Measurements from ENCODE around the gene RUBCN.
A peak's percentile ranks its signal among the peaks of the same experiment; 100 is the strongest.

The RUBCN gene

DNA sequence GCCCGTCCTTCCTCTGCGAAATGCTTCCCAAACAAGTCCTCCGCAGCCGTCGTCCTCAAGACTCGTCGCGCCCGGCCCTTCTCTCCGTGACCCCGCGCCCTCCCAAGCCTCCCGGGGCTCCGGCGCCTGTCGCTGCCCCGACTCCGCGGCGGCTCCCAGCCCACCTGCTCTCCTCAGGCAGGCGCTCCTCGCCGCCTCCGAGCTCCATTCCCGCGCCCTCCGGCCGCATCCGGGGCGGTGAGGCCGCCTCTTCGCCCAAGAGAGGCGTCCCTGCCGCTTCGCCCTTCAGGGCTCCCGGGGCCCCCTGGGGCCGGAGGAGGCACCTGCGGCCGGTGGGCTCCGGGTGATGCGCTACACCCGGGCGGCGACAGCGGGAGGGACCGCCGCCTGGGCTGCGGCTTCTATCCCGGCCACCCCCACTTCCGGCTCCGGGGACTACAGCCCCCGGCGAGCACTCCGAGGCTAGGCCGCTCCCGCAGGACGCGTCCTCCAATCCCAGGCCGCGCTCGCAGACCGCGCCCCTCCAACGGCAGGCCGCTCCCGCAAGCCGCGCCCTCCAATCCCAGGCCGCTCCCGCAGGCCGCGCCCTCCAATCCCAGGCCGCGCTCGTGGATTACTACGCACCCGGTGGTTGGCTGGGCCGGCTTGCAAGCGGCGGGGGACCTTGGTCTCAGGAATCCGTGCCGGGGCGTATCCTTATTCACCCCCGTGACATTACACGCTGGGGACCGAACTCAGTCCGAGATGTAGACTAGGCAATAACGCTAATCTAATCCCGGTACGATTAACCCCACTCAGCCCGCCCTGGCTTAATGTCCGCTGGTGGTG is at the start of gene RUBCN:
Gene RUBCN, minus strand, starts transcription at position 414 of the 828 bp plus-strand sequence. Its CDS starts 185 bp downstream, at position 229.
- H3K27me3 ChIP-seq (replicated peaks; ENCODE audit: control insufficient read depth, insufficient read depth, low read length): no peaks in the 10 kb centered on the region
- peak within 1 kb of the TSS; percentile 98 for H3K4me3 ChIP-seq (replicated peaks; ENCODE audit: low read depth, low read length)
- H3K36me3 ChIP-seq (ENCODE audit: control insufficient read depth, insufficient read depth, low read length): no peaks in the 10 kb centered on the region
- TF ChIP-seq, protein P1, sequence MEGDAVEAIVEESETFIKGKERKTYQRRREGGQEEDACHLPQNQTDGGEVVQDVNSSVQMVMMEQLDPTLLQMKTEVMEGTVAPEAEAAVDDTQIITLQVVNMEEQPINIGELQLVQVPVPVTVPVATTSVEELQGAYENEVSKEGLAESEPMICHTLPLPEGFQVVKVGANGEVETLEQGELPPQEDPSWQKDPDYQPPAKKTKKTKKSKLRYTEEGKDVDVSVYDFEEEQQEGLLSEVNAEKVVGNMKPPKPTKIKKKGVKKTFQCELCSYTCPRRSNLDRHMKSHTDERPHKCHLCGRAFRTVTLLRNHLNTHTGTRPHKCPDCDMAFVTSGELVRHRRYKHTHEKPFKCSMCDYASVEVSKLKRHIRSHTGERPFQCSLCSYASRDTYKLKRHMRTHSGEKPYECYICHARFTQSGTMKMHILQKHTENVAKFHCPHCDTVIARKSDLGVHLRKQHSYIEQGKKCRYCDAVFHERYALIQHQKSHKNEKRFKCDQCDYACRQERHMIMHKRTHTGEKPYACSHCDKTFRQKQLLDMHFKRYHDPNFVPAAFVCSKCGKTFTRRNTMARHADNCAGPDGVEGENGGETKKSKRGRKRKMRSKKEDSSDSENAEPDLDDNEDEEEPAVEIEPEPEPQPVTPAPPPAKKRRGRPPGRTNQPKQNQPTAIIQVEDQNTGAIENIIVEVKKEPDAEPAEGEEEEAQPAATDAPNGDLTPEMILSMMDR (IDR thresholded peaks at IDR 0.05; ENCODE audit: insufficient read depth, low read length, poor library complexity, severe bottlenecking): no peak
- DNase-seq (ENCODE audit: extremely low read depth, insufficient read length): peak; percentile 99

- DNase-seq (ENCODE audit: extremely low read depth, insufficient read length): no peak
- H3K36me3 ChIP-seq (ENCODE audit: control insufficient read depth, insufficient read depth, low read length): peaks cover 8% of the 10 kb centered on the region
- H3K27me3 ChIP-seq (replicated peaks; ENCODE audit: control insufficient read depth, insufficient read depth, low read length): no peaks in the 10 kb centered on the region
- TF ChIP-seq, protein P1 (IDR thresholded peaks at IDR 0.05; ENCODE audit: insufficient read depth, low read length, poor library complexity, severe bottlenecking): no peak
- no peak overlapping the region for H3K4me3 ChIP-seq (replicated peaks; ENCODE audit: low read depth, low read length)
Observed at GRCh38 chr3:197784019-197784585, 47.4 kb upstream of the RUBCN start.

DNA sequence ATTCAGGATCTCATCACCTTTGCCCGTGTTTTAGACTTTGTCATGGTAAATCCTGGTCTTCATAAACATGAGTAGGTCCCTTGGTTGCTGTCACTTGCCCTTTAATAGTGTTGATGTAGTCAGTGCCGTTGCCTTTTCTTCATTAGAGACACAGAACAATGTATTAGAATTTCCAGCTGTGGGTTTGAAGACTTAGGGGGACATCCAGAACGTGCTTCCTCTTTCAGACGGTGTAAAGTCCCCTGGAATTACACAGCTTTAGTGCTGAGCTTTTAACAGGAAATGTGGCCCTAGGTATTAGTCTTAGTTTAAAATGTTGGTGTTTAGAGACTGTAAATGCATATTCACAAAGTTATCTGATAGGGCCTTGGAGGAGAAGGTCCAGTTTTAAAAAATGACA is 45.5 kb upstream of the RUBCN start:
- TF ChIP-seq, protein P1 (IDR thresholded peaks at IDR 0.05; ENCODE audit: insufficient read depth, low read length, poor library complexity, severe bottlenecking): no peak
- H3K4me3 ChIP-seq (replicated peaks; ENCODE audit: low read depth, low read length): no peak overlapping the region
- peak; percentile 44 for DNase-seq (ENCODE audit: extremely low read depth, insufficient read length)
- peaks cover 13% of the 10 kb centered on the region for H3K36me3 ChIP-seq (ENCODE audit: control insufficient read depth, insufficient read depth, low read length)
- no peaks in the 10 kb centered on the region for H3K27me3 ChIP-seq (replicated peaks; ENCODE audit: control insufficient read depth, insufficient read depth, low read length)

- Histone ChIP-seq H3K4me3 (replicated peaks; ENCODE audit: low read depth, low read length) (no peak overlapping the region), H3K36me3 (ENCODE audit: control insufficient read depth, insufficient read depth, low read length) (peaks cover 30% of the 10 kb centered on the region), H3K27me3 (replicated peaks; ENCODE audit: control insufficient read depth, insufficient read depth, low read length) (no peaks in the 10 kb centered on the region)
- no peak for DNase-seq (ENCODE audit: extremely low read depth, insufficient read length)
- TF ChIP-seq, protein P1 (IDR thresholded peaks at IDR 0.05; ENCODE audit: insufficient read depth, low read length, poor library complexity, severe bottlenecking): no peak
Observed at GRCh38 chr3:197775317-197775716, 38.6 kb upstream of the RUBCN start.

DNA sequence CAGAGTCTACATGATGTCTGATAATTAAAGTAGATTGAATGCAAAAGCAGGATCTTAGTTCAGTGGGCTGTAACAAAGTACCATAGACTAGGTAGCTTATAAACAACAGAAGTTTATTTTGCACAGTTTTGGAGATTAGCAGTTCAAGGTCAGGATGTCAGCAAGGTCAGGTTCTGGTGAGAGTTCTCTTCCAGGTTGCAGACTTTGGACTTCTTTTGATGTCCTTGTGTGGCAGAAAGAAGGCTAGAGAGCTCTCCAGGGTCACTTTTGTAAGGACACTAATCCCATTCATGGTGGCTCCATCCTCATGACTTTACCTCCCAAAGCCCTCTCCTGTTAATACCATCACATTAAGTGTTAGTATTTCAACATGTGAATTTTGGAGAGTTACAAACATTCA is 25.1 kb upstream of the RUBCN start:
- TF ChIP-seq, protein P1 (IDR thresholded peaks at IDR 0.05; ENCODE audit: insufficient read depth, low read length, poor library complexity, severe bottlenecking): no peak
- Histone ChIP-seq H3K4me3 (replicated peaks; ENCODE audit: low read depth, low read length) (no peak overlapping the region), H3K27me3 (replicated peaks; ENCODE audit: control insufficient read depth, insufficient read depth, low read length) (no peaks in the 10 kb centered on the region), H3K36me3 (ENCODE audit: control insufficient read depth, insufficient read depth, low read length) (peaks cover 7% of the 10 kb centered on the region)
- no peak for DNase-seq (ENCODE audit: extremely low read depth, insufficient read length)
